ENCODE measurements around the gene PCK2. TPM values are rescaled to one million over a fixed set of nuclear protein-coding genes. Genes with fewer than 3 reads are reported as not detected.

PCK2 gene
- total and polyA plus RNA-seq, 2 of the 13 experiments (the other 11 are each of a cell fraction or from before 2014, with no cell fraction given): 129 to 272 TPM

- TF ChIP-seq ZNF83 (CRISPR knock-in tag; IDR thresholded peaks at IDR 0.05; ENCODE audit: borderline replicate concordance) (peak; percentile 76; the same call in 1 of the 2 replicates), SRF (IDR thresholded peaks at IDR 0.05; ENCODE audit: low read depth, low read length) (no peak), HNRNPUL1 (IDR thresholded peaks at IDR 0.05; ENCODE audit: low read depth, low read length) (no peak), SUZ12 (IDR thresholded peaks at IDR 0.05; ENCODE audit: low read depth, low read length) (no peak), FOXK2 (IDR thresholded peaks at IDR 0.05) (no peak), FOSL1 (CRISPR knock-in tag; IDR thresholded peaks at IDR 0.05; ENCODE audit: borderline replicate concordance) (no peak), TBX2 (CRISPR knock-in tag; IDR thresholded peaks at IDR 0.05; ENCODE audit: borderline replicate concordance) (peak; percentile 72; the same call in 1 of the 2 replicates), TARDBP (CRISPR knock-in tag; IDR thresholded peaks at IDR 0.05) (peak; percentile 62; the same call in 1 of the 2 replicates), RAD51 (IDR thresholded peaks at IDR 0.05; ENCODE audit: borderline replicate concordance) (no peak), ARID3A (IDR thresholded peaks at IDR 0.05; ENCODE audit: low read depth, low read length) (no peak), ZNF335 (CRISPR knock-in tag; IDR thresholded peaks at IDR 0.05) (0 out of 2 replicates have a peak, but pooled peaks have one; percentile 28), FOXK1 (CRISPR knock-in tag; IDR thresholded peaks at IDR 0.05; ENCODE audit: borderline replicate concordance, low read depth) (no peak; the same call in 1 of the 2 replicates), ZFP36 (IDR thresholded peaks at IDR 0.05; ENCODE audit: borderline replicate concordance, low read depth, low read length, partially characterized antibody) (no peak), MLX (CRISPR knock-in tag; IDR thresholded peaks at IDR 0.05) (peak; percentile 14; the same call in 1 of the 2 replicates), HMGXB4 (CRISPR knock-in tag; IDR thresholded peaks at IDR 0.05; ENCODE audit: borderline replicate concordance in 1 of 2, low read depth in 1 of 2) (no peak; a peak in 1 of 4 replicates), ZBTB25 (CRISPR knock-in tag; IDR thresholded peaks at IDR 0.05) (no peak), LBX2 (CRISPR knock-in tag; IDR thresholded peaks at IDR 0.05; ENCODE audit: borderline replicate concordance) (no peak), ZNF607 (CRISPR knock-in tag; IDR thresholded peaks at IDR 0.05; ENCODE audit: borderline replicate concordance) (0 out of 2 replicates have a peak, but pooled peaks have one; percentile 23), NFKB2 (CRISPR knock-in tag; IDR thresholded peaks at IDR 0.05; ENCODE audit: borderline replicate concordance) (peak; percentile 64; the same call in 1 of the 2 replicates), ZNF121 (CRISPR knock-in tag; IDR thresholded peaks at IDR 0.05) (no peak), DPF2 (CRISPR knock-in tag; IDR thresholded peaks at IDR 0.05; ENCODE audit: borderline replicate concordance, low read depth) (peak; percentile 50; the same call in 1 of the 2 replicates), NAIF1 (CRISPR knock-in tag; IDR thresholded peaks at IDR 0.05; ENCODE audit: borderline replicate concordance) (no peak)
These were observed 36.8 kb downstream of the PCK2 start (continued) for GRCh38 chr14:24130717-24131548.
